Stimulated activated CD4-positive, alpha-beta T cell treated with anti-CD3 and anti-CD28 coated beads, Interleukin-4, amount 100 ng/mL, for 24 hours (primary cell): ENCODE results near the gene KRTAP10-10.

Experiments used
- DNase-seq: peaks from one replicate; pipeline ENCODE4 v3.0.0-alpha.2; 2020

The KRTAP10-10 gene

DNA sequence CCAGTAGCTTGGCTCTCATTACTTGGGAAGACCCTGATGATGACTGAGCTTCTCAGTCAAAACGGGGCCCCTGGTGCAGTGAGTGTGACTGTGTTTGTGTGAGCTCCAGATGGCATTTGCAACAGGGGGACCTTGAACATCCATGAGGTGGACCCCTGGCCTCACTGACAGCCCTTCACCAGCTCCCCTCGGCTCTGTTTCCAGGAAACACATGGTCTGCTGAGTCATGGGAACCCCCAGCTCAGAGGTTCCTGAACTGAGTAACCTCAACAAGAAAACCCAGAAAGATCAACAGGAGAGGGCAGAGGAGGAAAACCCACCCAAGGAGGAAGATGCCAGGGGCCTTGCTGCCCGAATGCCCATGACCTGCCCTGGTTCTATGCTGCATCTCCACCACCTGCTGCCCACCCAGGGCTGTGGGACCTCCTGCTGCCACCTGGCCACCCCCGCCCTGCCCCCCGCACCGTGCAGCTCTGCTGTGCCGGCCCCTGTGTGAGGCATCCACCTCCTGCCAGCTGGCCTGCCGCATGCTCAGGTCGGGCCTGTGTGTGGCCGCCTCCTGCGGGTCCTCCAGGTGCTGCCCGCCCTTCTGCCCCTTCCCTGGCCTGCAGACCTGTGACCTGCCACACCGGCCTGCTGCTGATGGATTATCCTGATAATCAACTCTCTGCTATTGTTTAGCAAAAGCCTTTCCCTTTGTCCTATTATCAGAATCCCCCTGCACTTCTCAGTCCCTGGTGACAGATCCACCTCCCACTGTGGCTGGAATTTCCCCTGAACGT is 49.0 kb downstream of the KRTAP10-10 start:
- DNase-seq, result no peak

DNA sequence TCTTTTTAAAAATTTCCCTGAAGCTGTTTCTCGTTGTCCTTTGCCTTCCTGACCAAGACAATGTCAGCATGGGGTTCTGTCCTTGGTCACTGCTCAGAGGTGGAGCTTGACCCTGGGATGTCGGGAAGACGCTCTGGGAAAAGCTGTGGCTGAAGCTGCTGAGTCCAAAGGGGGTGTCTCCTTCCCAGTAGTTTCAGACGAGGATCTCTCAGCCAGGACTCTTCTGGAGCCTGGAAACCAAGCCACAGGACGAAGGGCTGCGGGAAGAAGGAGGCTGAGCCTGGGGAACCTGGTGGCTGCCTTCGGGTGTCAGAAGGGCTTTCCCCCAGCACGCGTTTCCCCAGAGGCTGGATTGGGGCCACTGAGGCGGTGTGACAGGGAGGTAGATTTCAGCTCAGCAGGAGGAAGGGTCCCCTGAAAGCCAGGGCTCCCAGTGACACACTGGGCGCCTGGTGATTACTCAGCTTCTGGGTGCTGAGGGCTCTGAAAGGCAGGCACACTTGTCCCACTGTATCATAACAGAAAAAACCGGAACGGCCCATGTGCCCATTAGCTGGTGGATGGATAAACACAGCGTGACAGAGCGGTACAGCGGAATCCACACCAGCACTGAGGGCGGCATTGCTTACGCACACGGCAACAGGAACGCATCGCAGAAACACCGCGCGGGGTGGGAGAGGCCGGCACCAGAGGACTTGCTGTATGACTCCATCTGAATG is 49.8 kb downstream of the KRTAP10-10 start:
- DNase-seq, result no peak

DNA sequence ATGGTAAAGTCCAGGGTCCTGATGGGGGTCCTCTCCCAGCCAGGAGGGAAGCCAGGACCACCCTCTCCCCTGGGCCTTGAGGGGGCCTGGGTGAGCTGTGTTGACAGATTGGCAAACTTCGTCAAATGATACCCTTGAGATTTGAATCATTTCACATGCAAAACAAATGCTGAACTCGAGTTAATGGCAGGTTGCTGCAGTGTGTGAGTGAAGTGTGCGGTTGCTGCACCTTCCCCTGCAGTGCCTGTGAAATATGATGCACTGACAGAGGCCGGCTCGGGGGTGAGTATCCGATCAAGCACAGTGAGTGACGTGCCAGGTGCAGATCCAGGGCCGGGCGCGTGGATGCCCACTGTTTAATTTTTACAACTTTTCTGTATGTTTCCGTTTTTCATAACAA is 50.5 kb downstream of the KRTAP10-10 start:
- no peak for DNase-seq
